Naive B cell (primary cell): ENCODE data around the gene PDGFB. TPM values are rescaled to one million over a fixed set of nuclear protein-coding genes. Genes with fewer than 3 reads are reported as not detected.

Experiments used
- ATAC-seq, 2 donors: fragments of 150-1000 bp; cut with Tn5 transposase; 2 replicates each; pipeline ENCODE4 v1.10.0; 2021; ENCODE audit warnings: low read depth in 2 of 2, mild to moderate bottlenecking in 2 of 2, moderate library complexity in 2 of 2
- DNase-seq: peaks from one replicate; pipeline ENCODE4 v3.0.0; 2022
- H3K27ac Mint-ChIP-seq, 6 donors: one replicate each; pipeline ENCODE4 v1.8.0; 2020 to 2022; ENCODE audit warnings: mild to moderate bottlenecking in 6 of 6, mixed read lengths in 6 of 6, moderate library complexity in 5 of 6, inconsistent platforms in 2 of 6
- H3K27me3 Mint-ChIP-seq, 3 donors: one replicate each; pipeline ENCODE4 v1.8.0; 2021 to 2022; ENCODE audit warnings: mixed read lengths in 3 of 3, mild to moderate bottlenecking in 1 of 3
- H3K36me3 Mint-ChIP-seq, 2 donors: one replicate each; pipeline ENCODE4 v1.8.0; 2020 to 2022; ENCODE audit warnings: mixed read lengths in 2 of 2, inconsistent platforms in 1 of 2, mild to moderate bottlenecking in 1 of 2
- H3K4me1 Mint-ChIP-seq, 3 donors: one replicate each; pipeline ENCODE4 v1.8.0; 2020 to 2022; ENCODE audit warnings: mixed read lengths in 3 of 3, inconsistent platforms in 1 of 3, mild to moderate bottlenecking in 1 of 3, moderate library complexity in 1 of 3
- H3K4me3 Mint-ChIP-seq, 8 donors: one replicate each; pipeline ENCODE4 v1.8.0; 2020 to 2022; ENCODE audit warnings: mild to moderate bottlenecking in 8 of 8, mixed read lengths in 8 of 8, moderate library complexity in 8 of 8, inconsistent platforms in 2 of 8
- H3K9me3 Mint-ChIP-seq, 7 donors: one replicate each; pipeline ENCODE4 v1.8.0; 2020 to 2022; ENCODE audit warnings: mixed read lengths in 7 of 7, mild to moderate bottlenecking in 5 of 7, inconsistent platforms in 2 of 7, moderate library complexity in 1 of 7
- polyA plus RNA-seq, 6 donors: library from polyadenylated mRNA; unstranded; fragments of 300-500 nt; fragmentation: Illumina TruSeq; gene quantifications; one replicate each; pipeline ENCODE4 v1.2.3, GENCODE V29; 2021; ENCODE audit warnings: low read depth in 6 of 6

Gene PDGFB
- polyA plus RNA-seq, 6 donors from 2014 or later: not detected

DNA sequence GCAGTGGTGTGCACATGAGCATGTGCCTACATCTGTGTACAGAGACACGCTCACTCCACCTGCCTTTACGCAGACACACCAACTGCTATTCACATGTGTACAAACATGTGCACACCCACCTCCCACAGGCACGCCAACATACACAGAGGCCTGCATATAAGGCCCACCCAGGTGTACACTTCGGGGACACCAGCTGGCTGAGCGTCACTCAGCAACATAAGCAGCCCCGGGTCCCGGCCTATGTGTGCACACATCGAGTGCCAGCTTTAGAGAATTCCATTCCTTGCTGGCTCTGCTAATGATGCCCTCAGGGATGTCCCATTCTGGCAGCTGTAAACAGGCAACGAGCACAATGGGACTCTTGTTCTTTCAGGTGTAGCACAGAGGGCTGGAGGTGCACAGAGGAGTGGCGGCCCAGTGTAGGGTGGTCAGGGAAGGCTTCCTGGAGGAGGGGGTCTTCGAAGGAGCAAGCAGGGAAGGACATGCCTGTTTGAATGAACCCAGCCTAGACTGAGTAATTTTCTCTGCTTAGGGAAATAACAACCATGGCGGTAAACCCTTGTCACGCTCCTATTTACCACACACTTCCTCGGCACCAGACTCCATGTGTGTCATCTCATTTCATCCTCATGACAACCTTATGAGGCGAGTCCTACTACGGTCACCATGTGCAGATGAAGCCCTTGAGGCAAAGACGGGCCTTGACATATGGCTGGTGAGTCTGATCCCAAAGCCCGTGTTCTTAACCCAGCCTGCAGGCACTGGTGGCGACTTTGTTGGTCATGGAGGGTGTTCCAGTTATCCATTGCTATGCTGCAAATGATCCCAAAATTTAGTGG lies 39.6 kb upstream of the PDGFB start:
- ATAC-seq (no peak), DNase-seq (no peak)
- H3K4me1 Mint-ChIP-seq: peaks cover 13 to 17% (median 15%) of the 10 kb centered on the region in 3 donors
- H3K4me3 Mint-ChIP-seq: no peak overlapping the region
- H3K9me3 Mint-ChIP-seq: peaks cover 0 to 6% (median 2%) of the 10 kb centered on the region in 7 donors
- peaks cover 18 to 50% (median 26%) of the 10 kb centered on the region in 3 donors for H3K27me3 Mint-ChIP-seq
- no peak overlapping the region for H3K27ac Mint-ChIP-seq
- H3K36me3 Mint-ChIP-seq: peaks cover 0 to 8% of the 10 kb centered on the region in 2 donors

DNA sequence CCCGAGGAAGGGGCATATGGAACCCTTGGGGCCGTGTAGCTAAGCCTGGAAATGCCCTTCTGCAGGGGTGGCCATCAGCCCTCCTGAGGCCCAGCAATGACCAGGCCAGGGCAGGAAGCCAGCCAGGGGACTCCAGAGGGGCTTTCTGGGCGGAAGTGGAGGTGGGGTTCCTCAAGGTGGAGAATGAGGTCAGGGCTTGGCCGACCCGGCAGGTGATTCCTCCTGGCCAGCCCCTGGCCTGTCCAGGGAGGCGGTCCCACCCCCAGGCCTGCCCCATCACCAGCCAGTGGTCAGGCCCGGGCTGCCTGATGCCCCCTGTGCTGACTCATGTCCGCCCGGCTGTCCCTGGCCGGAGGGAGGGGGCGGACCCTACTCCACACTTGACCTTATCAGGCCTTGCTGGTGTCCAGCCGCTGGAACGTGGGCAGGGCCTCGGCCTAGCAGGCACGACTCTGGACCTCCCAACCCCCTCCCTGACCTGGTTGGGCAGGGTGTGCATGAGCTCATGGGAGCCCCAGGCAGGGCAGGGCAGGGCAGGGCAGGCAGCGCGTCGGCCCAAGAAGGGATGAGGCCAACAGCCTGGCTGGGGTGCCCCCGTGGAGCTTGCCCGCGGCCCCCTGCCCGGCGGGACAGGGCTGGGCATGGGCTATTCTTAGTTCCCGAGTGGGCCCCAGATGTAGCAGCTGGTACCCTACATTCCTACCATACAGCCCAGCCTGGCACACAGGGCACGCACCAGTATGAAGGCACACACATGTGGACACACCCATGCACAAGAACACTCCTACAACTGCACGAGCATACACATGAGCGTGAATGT lies 38.8 kb upstream of the PDGFB start:
- peaks cover 13 to 17% (median 15%) of the 10 kb centered on the region in 3 donors for H3K4me1 Mint-ChIP-seq
- DNase-seq (no peak), ATAC-seq (no peak)
- no peak overlapping the region for H3K4me3 Mint-ChIP-seq
- no peak overlapping the region for H3K27ac Mint-ChIP-seq
- H3K27me3 Mint-ChIP-seq: peaks cover 22 to 57% (median 31%) of the 10 kb centered on the region in 3 donors
- peaks cover 0 to 6% (median 2%) of the 10 kb centered on the region in 7 donors for H3K9me3 Mint-ChIP-seq
- H3K36me3 Mint-ChIP-seq: peaks cover 0 to 8% of the 10 kb centered on the region in 2 donors

DNA sequence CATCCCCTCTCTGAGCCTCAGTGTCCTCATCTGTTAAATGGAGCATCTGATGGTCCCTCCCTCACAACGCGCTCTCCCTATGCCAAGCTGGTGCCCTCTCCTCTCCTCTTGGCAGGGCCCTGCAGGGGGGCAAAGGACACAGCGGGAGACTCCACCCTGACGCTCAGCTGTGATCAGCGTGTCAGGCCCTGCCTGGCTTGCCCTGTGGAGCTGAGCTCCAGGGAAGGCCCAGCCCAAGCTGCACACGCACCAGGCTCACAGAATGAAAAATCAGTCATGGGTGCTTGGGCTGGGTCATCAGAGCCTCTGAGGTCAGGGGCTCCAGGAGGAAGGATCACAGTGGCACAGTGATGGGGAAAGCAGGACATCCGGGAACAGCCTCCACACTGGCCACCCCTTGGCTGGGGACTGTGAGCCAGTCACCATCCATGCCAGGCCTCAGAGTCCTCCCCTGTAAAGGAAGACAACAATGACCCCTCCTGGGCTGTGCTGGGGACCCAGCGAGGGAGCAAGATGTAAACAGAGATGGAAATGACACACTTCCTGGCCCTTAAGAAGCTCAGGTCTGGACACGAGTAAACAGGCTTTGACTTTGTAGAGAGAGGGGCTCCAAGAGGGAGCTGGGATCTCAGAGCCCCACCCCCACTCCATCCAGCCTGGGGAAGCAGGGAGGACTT lies 38.0 kb upstream of the PDGFB start:
- ATAC-seq (no peak), DNase-seq (no peak)
- Mint-ChIP-seq H3K4me3 (no peak overlapping the region), H3K4me1 (peaks cover 13 to 16% (median 14%) of the 10 kb centered on the region in 3 donors), H3K9me3 (peaks cover 0 to 6% (median 2%) of the 10 kb centered on the region in 7 donors), H3K27ac (peak overlapping the region in 1 of 6 donors; percentile 86), H3K27me3 (peaks cover 22 to 57% (median 31%) of the 10 kb centered on the region in 3 donors), H3K36me3 (peaks cover 0 to 8% of the 10 kb centered on the region in 2 donors)

DNA sequence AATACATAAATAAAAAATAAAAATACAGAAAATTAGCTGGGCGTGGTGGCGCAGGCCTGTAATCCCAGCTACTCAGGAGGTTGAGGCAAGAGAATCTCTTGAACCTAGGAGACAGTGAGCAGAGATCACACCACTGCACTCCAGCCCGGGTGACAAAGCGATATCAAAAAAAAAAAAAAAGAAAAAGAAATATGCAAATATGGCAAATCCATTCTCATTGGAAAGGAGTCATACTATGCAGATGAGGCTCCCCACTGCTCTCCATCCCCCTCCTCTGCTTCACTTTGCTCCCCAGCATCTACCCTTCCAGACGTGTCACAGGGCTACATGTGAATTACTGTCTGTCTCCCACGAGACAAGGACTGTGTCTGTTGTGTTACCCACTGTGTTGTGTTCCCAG lies 36.3 kb upstream of the PDGFB start:
- Mint-ChIP-seq H3K36me3 (peaks cover 0 to 8% of the 10 kb centered on the region in 2 donors), H3K9me3 (peaks cover 0 to 12% (median 6%) of the 10 kb centered on the region in 7 donors)

DNA sequence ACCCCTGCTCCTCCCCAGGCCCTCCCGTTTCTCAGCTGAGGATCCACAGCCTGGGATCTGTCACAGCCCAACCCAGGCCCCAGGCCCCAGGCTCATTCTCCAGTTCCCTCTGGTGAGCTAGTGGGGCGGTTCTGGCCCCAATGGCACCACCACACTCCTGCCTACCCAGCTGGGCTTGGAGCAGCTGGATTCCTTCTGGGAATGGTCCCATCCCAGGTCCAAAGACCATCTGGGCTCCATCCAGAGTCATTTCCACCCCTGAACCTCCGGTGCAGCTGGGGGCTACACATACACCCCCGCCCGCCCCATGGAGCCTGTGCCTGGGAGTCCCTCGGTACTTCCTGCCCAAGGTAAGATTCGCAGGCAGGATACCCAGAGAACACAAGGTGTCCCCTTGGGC lies 35.5 kb upstream of the PDGFB start:
- Mint-ChIP-seq H3K36me3 (no peaks in the 10 kb centered on the region), H3K27me3 (peaks cover 39 to 79% (median 47%) of the 10 kb centered on the region in 3 donors), H3K27ac (no peak overlapping the region), H3K9me3 (peaks cover 0 to 12% (median 6%) of the 10 kb centered on the region in 7 donors), H3K4me3 (no peak overlapping the region), H3K4me1 (peaks cover 0 to 3% (median 0%) of the 10 kb centered on the region in 3 donors)
- no peak for ATAC-seq
- no peak for DNase-seq

More for the DNA sequence above, 36.3 kb upstream of the PDGFB start:
- no peak for ATAC-seq
- DNase-seq: no peak
- H3K4me1 Mint-ChIP-seq: peaks cover 0 to 3% (median 2%) of the 10 kb centered on the region in 3 donors
- H3K4me3 Mint-ChIP-seq: no peak overlapping the region
- peaks cover 34 to 72% (median 44%) of the 10 kb centered on the region in 3 donors for H3K27me3 Mint-ChIP-seq
- no peak overlapping the region for H3K27ac Mint-ChIP-seq

DNA sequence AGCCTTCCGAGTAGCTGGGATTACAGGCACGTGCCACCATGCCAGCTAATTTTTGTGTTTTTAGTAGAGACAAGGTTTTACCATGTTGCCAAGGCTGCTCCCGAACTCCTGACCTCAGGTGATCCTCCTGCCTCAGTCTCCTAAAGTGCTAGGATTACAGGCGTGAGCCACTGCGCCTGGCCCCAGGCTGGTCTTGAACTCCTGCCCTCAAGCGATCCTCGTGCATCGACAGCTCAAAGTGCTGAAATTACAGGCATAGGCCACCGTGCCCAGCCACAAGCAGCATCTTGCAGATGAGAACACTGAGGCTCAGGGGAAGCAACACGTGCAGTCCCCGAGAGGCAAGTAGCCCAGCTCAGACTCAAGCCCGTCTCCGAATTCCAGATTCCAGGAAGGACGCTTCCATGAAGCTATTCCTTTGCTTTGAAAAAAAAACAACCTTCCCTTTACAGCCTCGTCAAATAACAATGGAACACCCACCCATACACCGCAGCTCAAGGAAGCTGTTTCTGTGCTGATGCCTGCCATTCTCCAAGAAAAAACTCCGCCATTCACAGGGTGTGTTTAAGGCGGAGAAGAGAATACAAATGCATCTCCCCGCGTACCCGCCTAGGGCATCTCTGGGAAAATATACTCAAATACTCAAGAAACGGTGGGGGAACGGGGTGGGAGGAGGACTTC lies 34.5 kb upstream of the PDGFB start:
- peaks cover 0 to 7% (median 5%) of the 10 kb centered on the region in 7 donors for H3K9me3 Mint-ChIP-seq
- DNase-seq (no peak), ATAC-seq (no peak)
- H3K4me1 Mint-ChIP-seq: peaks cover 0 to 3% (median 0%) of the 10 kb centered on the region in 3 donors
- peaks cover 39 to 72% (median 47%) of the 10 kb centered on the region in 3 donors for H3K27me3 Mint-ChIP-seq
- H3K27ac Mint-ChIP-seq: peak overlapping the region in 1 of 6 donors; percentile 22
- H3K4me3 Mint-ChIP-seq: no peak overlapping the region
- no peaks in the 10 kb centered on the region for H3K36me3 Mint-ChIP-seq

DNA sequence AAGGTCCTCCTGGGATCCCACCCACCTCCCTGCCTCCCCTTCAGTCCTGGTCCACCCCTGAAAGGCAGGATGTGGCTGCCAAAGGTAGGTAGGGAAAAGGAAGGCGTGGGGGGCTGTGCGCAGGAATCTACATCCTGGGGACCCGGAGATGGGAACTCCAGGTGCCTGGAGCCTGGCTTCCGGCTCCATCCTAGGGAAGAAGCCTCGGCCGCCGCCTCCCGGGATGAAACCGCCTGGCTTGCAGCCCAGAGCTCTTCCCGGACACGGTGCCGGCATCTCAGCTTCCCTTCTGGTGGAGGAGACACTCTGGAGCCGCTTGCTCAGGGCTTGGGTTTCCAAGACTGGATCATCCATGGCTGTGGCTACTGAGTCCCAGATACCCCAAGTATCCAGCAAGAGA lies 33.3 kb upstream of the PDGFB start:
- Mint-ChIP-seq H3K9me3 (peaks cover 0 to 7% (median 5%) of the 10 kb centered on the region in 7 donors), H3K36me3 (no peaks in the 10 kb centered on the region), H3K4me1 (peaks cover 0 to 3% (median 0%) of the 10 kb centered on the region in 3 donors), H3K27me3 (peaks cover 35 to 75% (median 46%) of the 10 kb centered on the region in 3 donors), H3K4me3 (no peak overlapping the region), H3K27ac (no peak overlapping the region)
- no peak for DNase-seq
- no peak for ATAC-seq

DNA sequence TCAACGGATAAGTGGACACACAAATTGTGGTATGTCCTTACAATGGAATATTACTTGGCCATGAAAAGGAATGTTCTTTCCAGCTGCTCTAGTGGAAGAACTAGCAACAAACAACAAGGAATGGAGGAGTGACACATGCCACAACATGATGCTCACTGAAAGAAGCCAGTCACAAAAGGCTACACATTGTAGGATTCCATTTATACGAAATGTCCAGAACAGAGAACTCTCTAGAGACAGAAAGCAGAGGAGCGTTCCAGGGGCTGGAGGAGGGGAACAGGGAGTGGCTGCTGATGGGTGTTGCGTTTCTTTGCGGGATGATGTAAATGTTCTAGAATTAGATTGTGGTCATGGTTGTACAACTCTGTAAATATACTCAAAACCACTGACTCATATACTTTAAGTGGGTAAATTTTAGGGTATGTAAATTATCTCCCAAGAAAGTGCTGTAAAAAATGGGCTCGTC lies 32.4 kb upstream of the PDGFB start:
- DNase-seq: no peak
- ATAC-seq: no peak
- peaks cover 0 to 3% (median 0%) of the 10 kb centered on the region in 3 donors for H3K4me1 Mint-ChIP-seq
- no peak overlapping the region for H3K27ac Mint-ChIP-seq
- H3K9me3 Mint-ChIP-seq: peaks cover 0 to 7% (median 5%) of the 10 kb centered on the region in 7 donors
- no peaks in the 10 kb centered on the region for H3K36me3 Mint-ChIP-seq
- H3K27me3 Mint-ChIP-seq: peaks cover 35 to 70% (median 37%) of the 10 kb centered on the region in 3 donors
- no peak overlapping the region for H3K4me3 Mint-ChIP-seq

DNA sequence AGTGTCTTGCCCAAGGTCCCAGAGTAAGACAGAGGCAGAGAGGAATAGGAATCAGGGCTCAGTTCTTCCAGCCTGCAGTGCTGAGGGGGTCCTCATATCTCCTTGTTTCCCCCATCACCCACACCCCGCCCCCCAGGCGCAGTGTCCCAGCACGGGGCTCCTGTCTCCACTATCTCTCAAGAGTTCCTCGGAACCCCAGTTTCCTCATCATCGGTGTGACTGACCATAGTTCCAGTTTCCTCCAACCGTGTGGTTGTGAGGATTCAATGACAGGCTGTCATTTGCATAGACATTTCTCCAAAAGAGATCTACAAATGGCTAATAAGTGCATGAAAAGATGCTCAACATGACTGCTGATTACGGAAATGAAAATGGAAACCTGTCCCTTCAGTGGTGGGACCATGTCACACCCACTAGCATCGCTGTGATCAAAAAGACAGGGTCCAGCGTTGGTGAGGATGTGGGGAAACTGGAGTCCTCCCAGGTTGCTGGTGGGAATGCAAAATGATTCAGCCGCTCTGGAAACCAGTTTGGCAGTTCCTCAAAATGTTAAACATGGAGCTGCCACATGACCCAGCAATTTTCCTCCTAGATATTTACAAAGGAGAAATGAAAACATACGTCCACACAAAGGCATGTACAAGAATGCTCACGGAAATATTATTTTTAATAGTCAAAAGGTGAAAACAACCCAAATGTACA lies 31.8 kb upstream of the PDGFB start:
- DNase-seq: no peak
- H3K9me3 Mint-ChIP-seq: peaks cover 0 to 7% (median 5%) of the 10 kb centered on the region in 7 donors
- H3K4me3 Mint-ChIP-seq: no peak overlapping the region
- peaks cover 0 to 3% (median 0%) of the 10 kb centered on the region in 3 donors for H3K4me1 Mint-ChIP-seq
- H3K27ac Mint-ChIP-seq: peak overlapping the region in 1 of 6 donors; percentile 45
- no peak for ATAC-seq
- peaks cover 31 to 64% (median 34%) of the 10 kb centered on the region in 3 donors for H3K27me3 Mint-ChIP-seq
- H3K36me3 Mint-ChIP-seq: no peaks in the 10 kb centered on the region

DNA sequence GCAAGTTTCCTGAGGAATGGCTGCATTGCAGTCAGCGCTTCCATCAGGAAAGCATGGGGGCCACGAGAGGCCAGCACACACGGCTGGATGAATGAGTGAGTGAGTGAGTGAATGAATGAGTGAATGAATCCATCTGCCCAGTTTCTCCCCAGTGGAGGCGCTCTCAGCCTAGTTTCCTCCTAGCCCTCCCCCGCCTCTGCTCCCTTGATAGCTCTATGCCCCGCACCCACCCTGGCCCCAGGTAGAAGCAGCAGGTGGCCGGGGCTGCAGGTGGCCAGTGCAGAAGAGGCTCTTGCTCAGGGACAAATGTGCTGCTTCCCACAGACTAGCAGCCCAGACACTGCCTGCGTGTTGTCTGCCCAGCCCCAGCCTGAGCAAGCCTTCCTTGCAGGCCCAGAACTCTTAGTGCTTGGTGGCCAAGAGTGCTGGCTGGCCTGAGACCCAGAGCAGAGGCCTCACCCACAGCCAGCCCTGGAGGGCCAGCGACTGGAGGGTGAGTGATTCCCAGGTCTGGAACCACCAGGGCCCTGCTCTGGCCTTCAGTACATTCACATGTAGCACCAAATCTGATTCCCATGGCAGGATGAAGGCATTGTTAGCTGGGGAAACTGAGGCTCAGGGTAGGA lies 31.1 kb upstream of the PDGFB start:
- Mint-ChIP-seq H3K4me3 (no peak overlapping the region), H3K9me3 (peaks cover 0 to 8% (median 6%) of the 10 kb centered on the region in 7 donors), H3K27me3 (peaks cover 25 to 64% (median 30%) of the 10 kb centered on the region in 3 donors), H3K27ac (peak overlapping the region in 1 of 6 donors; percentile 45), H3K36me3 (no peaks in the 10 kb centered on the region), H3K4me1 (no peaks in the 10 kb centered on the region)
- DNase-seq: no peak
- ATAC-seq: no peak

DNA sequence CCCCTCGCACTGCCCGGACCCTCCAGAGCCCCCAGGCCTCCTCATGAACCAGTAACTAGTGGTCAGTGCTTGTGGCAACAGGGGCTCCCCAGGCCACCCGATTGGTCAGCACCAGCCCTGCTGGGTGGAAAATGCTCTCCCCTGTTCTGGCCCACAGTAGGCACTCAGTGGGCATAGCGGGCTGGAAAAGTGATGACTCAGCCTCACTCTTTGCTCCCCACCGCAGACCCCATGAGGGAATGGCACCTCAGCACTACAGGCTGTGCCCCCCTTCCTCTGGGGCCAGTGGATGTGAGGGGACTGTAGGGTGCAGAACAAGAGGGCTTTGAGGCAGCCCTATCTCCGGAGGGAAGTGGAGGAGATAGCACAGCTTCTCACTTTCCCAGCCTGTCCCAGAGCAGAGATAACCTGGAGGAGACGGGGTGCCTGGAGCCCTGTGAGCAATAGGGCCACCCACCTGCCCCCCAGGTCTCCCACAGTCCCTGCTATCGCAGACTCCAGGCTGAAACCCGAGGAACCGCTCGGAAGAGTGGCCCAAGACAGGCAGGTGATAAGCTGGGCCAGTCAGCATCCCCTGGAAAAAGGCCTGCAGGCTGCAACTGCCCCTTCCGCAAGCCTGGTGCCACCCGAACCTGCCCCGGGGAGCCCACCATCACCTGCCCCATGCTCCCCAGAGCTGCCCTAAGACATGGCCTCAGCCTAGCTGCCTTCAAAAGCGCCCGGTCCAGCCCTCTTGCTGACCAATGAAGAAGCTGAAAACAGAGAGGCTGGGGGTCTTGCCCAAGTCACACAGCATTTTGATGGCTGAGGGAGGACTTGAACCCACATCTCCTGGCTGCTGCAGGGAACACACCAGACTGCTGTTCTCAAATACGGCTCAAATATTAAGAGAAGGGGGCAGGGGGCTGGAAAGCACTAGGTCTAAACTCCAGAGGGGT lies 29.4 kb upstream of the PDGFB start:
- H3K27me3 Mint-ChIP-seq: peaks cover 20 to 54% (median 20%) of the 10 kb centered on the region in 3 donors
- peaks cover 0 to 8% (median 6%) of the 10 kb centered on the region in 7 donors for H3K9me3 Mint-ChIP-seq
- no peaks in the 10 kb centered on the region for H3K4me1 Mint-ChIP-seq

More for the DNA sequence above, 29.4 kb upstream of the PDGFB start:
- H3K27ac Mint-ChIP-seq: peak overlapping the region in 1 of 6 donors; percentile 78
- ATAC-seq (no peak), DNase-seq (no peak)
- peak overlapping the region in 1 of 8 donors; percentile 5 for H3K4me3 Mint-ChIP-seq
- no peaks in the 10 kb centered on the region for H3K36me3 Mint-ChIP-seq
